ENCODE results near the gene LIN28A.

LIN28A gene

DNA sequence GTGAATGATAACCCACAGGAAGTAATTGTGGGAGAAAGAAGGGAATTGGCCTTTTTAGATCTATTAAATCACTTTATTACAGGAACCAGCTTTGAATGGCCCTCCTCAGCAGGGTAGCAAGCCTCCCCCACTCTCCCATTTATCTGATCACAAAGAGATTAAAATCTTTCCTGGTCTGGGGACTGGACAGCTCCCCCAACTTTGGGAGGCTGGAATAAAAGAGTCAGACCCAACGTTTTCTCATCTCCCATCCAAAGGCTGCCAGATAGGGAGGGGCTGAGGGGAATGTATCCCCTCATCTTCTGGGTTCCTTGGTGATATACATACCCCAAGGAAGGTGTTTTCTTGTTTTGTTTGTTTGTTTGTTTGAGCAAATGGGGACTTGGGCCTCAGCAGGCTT lies 2.4 kb downstream of the LIN28A start:
- TF ChIP-seq, protein P1, sequence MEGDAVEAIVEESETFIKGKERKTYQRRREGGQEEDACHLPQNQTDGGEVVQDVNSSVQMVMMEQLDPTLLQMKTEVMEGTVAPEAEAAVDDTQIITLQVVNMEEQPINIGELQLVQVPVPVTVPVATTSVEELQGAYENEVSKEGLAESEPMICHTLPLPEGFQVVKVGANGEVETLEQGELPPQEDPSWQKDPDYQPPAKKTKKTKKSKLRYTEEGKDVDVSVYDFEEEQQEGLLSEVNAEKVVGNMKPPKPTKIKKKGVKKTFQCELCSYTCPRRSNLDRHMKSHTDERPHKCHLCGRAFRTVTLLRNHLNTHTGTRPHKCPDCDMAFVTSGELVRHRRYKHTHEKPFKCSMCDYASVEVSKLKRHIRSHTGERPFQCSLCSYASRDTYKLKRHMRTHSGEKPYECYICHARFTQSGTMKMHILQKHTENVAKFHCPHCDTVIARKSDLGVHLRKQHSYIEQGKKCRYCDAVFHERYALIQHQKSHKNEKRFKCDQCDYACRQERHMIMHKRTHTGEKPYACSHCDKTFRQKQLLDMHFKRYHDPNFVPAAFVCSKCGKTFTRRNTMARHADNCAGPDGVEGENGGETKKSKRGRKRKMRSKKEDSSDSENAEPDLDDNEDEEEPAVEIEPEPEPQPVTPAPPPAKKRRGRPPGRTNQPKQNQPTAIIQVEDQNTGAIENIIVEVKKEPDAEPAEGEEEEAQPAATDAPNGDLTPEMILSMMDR (IDR thresholded peaks at IDR 0.05): no peak
- Histone ChIP-seq H3K9me3 (no peaks in the 10 kb centered on the region), H3K36me3 (no peaks in the 10 kb centered on the region), H3K4me3 (ENCODE audit: low read depth in 1 of 2, low read length in 1 of 2) (no peak overlapping the region), H3K27me3 (peaks cover 90% of the 10 kb centered on the region), H3K4me1 (ENCODE audit: control insufficient read depth in 1 of 2, insufficient read depth in 1 of 2, low read depth in 1 of 2, low read length in 1 of 2) (peaks cover 7 to 16% of the 10 kb centered on the region in 2 experiments), H3K27ac (no peak overlapping the region)

DNA sequence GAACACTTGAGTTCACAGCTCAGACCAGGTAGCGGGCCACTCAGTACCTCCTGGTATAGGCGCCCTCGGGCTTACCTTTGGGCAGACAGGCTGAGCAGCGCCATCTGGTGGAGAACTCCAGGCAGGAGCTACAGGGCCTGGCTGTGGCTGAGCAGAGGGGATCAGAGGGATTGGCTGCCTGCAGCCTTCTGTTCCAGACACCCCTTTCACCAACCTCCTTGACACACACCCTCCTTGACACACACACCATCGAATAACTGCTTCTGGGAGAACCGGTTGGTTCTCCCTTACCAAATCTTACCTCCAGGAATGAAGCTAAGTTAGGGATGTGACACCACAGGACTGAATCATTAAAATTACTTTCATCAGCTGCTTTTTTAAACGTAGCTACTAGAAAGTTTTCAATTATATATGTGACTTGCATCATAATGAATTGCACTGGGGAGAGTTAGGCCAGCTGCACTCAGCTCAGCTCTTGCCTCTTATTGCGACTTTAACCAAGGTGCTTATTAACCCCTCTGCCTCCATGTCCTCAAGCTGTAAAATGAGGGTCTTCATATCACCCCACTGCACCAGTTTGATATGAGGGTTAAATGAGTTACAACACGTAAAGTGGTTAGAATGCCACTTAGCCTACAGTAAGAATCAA lies 6.6 kb downstream of the LIN28A start:
- Histone ChIP-seq H3K9me3 (no peaks in the 10 kb centered on the region), H3K27me3 (peaks cover 69% of the 10 kb centered on the region), H3K4me3 (ENCODE audit: low read depth in 1 of 2, low read length in 1 of 2) (no peak overlapping the region), H3K27ac (no peak overlapping the region), H3K36me3 (no peaks in the 10 kb centered on the region), H3K4me1 (ENCODE audit: control insufficient read depth in 1 of 2, insufficient read depth in 1 of 2, low read depth in 1 of 2, low read length in 1 of 2) (no peaks in the 10 kb centered on the region)
- TF ChIP-seq, protein P1 (IDR thresholded peaks at IDR 0.05): peak; percentile 85

DNA sequence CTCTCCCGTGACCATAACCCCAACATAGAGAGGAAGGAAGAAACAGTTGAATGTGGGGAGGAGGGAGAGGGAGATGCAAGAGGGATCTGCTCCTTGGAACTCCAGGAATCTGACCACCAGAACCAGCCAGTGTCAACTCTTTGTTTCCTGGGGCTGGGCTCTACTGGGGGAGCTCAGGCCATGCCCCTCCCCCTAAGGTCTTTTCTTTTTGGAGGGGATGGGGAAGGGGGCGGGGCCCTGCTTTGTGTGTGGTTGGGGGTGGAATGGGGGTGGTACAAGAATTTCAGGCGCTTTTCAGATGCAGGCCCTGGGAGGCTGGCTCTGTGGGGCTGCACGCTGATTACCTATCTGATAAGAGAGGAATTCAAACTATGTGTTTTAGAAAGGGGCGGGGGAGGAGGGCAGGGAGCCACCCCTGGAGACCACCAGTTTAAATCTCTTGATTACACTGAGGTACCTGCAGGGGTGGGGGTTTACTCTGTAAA lies 8.3 kb downstream of the LIN28A start:
- TF ChIP-seq, protein P1 (IDR thresholded peaks at IDR 0.05): no peak
- peaks cover 62% of the 10 kb centered on the region for H3K27me3 ChIP-seq
- H3K36me3 ChIP-seq: no peaks in the 10 kb centered on the region
- no peak overlapping the region for H3K27ac ChIP-seq
- H3K4me3 ChIP-seq (ENCODE audit: low read depth in 1 of 2, low read length in 1 of 2): no peak overlapping the region
- H3K9me3 ChIP-seq: no peaks in the 10 kb centered on the region
- no peaks in the 10 kb centered on the region for H3K4me1 ChIP-seq (ENCODE audit: control insufficient read depth in 1 of 2, insufficient read depth in 1 of 2, low read depth in 1 of 2, low read length in 1 of 2)

DNA sequence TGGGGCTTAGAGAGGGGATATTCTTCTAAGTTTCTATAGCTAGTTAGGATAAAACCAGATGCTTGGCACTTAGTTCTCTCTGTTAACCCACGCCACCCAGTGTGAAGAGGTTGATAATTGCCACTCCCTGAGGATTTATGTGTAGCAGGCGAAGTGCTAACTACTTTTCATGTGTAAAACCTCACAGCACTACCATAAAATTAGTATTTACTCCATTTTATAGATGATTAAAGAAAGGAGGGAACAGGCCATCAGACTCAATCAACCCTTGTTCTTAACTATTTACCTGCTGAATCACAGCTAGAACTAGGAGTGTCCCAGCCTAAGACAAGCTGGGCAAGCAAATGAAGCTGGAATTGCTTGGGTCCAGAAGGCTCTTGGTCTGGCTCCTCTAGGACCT lies 8.9 kb downstream of the LIN28A start:
- Histone ChIP-seq H3K9me3 (no peaks in the 10 kb centered on the region), H3K36me3 (no peaks in the 10 kb centered on the region), H3K27ac (no peak overlapping the region), H3K4me3 (ENCODE audit: low read depth in 1 of 2, low read length in 1 of 2) (no peak overlapping the region), H3K4me1 (ENCODE audit: control insufficient read depth in 1 of 2, insufficient read depth in 1 of 2, low read depth in 1 of 2, low read length in 1 of 2) (no peaks in the 10 kb centered on the region), H3K27me3 (peaks cover 56% of the 10 kb centered on the region)
- TF ChIP-seq, protein P1 (IDR thresholded peaks at IDR 0.05): no peak

DNA sequence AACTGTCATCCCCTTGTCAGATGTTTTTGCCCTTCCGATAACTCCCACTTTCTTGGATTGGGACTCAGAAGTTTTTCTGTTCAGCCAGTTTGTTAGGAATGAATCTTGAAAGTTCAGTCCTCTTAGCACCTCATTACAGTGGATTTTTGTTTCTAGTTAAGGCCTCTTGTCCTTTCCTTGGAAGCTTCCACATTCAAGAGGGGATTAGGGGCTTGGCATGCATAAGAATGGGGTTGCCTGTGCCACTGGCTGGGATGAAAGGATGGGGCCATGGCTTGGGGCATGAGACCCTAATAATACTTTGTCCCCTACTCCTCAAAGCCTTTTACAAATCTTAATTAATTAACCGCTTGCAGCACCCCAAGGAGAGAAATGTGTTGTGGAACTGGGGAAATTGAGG lies 19.1 kb downstream of the LIN28A start:
- Histone ChIP-seq H3K27ac (no peak overlapping the region), H3K36me3 (no peaks in the 10 kb centered on the region), H3K4me3 (ENCODE audit: low read depth in 1 of 2, low read length in 1 of 2) (no peak overlapping the region), H3K4me1 (ENCODE audit: control insufficient read depth in 1 of 2, insufficient read depth in 1 of 2, low read depth in 1 of 2, low read length in 1 of 2) (peaks cover 16 to 30% of the 10 kb centered on the region in 2 experiments), H3K9me3 (no peaks in the 10 kb centered on the region), H3K27me3 (peaks cover 11% of the 10 kb centered on the region)
- TF ChIP-seq, protein P1 (IDR thresholded peaks at IDR 0.05): no peak

All from neutrophil (primary cell).